Activated naive CD4-positive, alpha-beta T cell treated with anti-CD3 and anti-CD28 coated beads, Interleukin-2, amount 50 U/mL, for 16 hours (primary cell): ENCODE data around the gene FANK1.
"Not testable (repeated sequence)": the region's sequence is repeated elsewhere in the genome, so short reads cannot be mapped to it uniquely, and the experiment has no call there.

Experiments
- DNase-seq: peaks from one replicate; pipeline ENCODE4 v3.0.0-alpha.2; 2020

FANK1 gene

DNA sequence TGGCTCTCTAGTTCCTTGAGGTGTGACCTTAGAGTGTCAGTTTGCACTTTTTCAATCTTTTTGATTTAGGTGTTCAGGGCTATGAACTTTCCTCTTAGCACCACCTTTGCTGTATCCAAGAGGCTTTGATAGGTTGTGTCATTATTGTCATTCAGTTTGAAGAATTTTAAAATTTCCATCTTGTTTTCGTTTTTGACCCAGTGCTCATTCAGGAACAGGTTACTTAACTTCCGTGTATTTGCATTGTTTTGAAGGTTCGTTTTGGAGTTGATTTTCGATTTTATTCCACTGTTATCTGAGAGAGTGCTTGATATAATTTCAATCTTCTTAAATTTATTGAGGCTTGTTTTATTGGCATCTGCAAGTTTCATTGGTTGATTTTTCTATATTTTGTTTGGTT lies 37.3 kb downstream of the FANK1 start:
- DNase-seq: no peak

GRCh38 chr10:125936331-125936730 lies 40.0 kb downstream of the FANK1 start:
- no peak for DNase-seq

GRCh38 chr10:125940515-125940914 lies 44.2 kb downstream of the FANK1 start:
- DNase-seq: no peak

DNA sequence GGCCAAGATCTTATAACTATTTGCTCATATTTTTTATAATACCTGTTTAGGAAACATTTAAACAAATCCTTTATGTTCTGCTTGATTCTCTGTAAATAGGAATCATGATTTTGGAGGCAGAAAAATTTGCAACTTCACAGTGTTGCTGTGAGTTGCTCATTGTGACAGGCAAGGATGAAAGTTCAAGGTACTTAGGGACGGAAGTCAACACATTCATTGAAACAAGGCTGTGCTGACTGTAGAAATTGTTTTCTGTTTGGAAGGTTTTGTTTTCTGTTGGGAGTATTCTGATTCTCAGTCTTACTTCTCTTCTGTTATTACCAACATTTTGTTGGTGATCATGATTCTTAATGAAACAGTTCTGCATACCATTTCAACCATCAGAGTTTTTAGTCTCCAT lies 54.9 kb downstream of the FANK1 start:
- DNase-seq: no peak

- no peak for DNase-seq
Measured at GRCh38 chr10:125953778-125954385, 57.5 kb downstream of the FANK1 start.

DNA sequence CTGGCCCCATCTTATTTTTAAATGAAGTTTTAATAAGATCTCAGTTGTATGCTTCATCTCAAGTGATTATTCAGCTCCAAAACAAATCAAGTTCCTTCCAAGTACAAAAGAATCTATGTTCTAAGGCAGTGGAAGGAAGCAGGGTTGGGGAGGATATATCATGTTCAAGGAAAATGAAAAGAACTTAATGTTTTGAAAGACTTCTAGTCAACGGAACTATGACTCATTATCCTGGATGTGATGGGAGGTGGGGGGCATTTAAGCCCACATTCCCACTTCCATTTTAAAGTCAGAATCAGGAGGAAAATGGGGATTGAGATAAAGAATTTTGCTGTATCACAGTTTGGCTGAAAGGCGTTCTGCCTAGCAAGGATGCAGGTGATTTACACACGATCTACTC lies 59.4 kb downstream of the FANK1 start:
- DNase-seq: no peak

DNA sequence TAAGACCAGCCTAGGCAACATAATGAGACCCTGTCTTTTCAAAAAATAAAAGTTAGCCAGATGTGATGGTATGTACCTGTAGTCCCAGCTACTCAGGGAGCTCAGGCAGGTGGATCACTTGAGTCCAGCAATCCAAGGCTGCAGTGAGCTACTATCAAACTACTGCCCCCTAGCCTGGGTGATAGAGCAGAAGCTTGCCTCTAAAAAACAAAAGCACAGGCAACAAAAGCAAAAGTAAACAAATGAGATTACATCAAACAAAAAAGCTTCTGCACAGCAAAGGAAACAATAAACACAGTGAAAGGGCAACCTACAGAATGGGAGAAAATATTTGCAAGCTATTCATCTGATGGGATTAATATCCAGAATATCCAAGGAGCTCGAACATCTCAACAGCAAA lies 65.4 kb downstream of the FANK1 start:
- DNase-seq: no peak

DNA sequence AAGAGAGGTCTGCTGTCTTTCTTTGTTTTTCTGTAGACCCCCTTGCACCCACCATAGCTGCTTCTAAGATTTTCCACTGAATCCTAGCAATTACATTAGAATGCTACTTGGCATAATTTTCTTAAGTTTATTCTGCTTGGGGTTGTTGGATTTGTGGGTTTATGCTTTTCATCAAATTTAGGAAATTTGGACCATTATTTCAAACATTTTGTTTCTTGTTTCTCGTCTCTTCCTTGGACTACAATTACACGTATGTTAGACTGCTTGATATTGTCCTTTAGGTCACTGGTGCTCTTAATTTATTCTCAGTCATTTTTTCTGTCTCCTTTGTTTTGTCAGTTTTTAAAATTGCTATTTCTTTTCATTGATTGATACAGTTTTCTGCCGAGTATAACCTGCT lies 65.8 kb downstream of the FANK1 start:
- no peak for DNase-seq

DNA sequence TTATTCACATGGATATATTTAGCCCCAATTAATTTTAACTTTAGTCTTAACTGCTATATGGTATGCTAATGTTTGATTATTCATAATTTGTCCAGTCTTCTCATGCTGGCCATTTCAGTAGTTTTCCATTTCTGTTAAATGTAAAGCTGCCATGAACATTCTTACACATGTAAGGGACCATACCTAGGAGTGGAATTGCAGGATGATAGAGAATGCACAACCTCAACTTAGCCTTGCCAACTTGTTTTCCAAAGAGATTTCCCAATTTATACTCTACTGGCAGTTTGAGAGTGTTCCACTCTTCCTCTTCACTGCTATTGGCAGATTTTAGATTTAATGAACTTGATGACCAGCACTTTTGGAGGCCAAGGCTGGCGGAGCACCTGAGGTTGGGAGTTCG lies 68.2 kb downstream of the FANK1 start:
- no peak for DNase-seq

DNA sequence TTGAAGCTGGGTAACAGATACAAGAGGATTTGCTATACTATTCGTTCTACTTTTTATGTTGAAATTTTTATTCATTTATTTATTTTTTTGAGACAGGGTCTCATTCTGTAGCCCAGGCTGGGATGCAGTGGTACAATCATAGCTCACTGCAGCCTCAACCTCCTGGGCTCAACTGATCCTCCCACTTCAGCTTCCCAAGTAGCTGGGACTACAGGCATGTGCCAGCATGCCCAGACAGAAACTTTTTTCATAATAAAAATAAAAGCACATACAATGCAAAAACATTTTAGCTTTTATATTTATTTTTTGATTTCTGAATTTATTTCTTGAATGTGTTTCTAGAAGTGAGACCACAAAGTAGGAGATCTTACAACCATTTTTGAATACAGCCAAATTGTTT lies 71.2 kb downstream of the FANK1 start:
- DNase-seq: no peak

GRCh38 chr10:125970077-125970630 lies 73.8 kb downstream of the FANK1 start:
- not testable (repeated sequence) for DNase-seq

GRCh38 chr10:125976960-125977605 lies 80.7 kb downstream of the FANK1 start:
- no peak for DNase-seq

DNA sequence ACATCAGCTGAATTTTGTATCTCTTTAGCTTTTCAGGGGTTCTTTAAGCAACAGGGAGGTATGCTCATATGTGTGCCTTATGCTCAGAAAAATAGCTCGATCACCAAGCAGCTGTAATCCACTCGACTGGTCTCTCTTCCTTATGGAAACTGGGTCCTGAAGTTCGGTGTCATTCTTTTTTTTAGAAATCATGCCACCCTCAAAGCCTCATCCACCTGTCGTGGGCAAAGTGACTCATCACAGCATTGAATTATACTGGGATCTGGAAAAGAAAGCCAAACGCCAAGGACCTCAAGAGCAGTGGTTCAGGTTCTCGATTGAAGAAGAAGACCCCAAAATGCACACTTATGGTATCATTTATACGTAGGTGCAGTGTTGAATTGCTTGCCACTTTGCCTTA lies 83.6 kb downstream of the FANK1 start:
- DNase-seq: no peak

DNA sequence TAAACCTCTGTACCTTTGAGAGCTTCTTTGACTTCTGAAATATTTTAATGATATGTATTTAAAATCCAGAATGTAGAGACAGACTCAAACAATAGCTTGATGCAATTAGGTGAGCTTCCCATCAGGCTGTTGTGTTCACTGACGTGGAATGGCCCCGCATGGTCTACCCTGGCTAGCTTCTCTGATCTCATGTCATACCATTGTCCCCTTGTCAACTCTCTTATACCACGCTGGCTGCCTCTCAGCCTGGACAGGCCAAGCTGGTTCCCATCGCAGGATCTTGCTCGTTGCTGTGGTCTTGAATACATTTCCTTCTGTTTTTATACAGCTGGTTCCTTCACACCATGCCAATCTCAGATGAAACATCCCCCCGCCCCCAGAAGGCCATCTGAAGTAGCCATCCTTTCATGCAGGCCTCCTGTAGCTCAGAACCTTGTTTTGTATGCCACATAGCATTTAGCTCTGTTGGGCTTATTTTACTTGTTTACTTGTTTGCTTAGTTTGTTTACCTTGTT lies 84.2 kb downstream of the FANK1 start:
- no peak for DNase-seq

- DNase-seq: no peak
Measured at GRCh38 chr10:125982260-125982948, 86.0 kb downstream of the FANK1 start.

GRCh38 chr10:125983161-125983560 lies 86.8 kb downstream of the FANK1 start:
- DNase-seq: no peak

DNA sequence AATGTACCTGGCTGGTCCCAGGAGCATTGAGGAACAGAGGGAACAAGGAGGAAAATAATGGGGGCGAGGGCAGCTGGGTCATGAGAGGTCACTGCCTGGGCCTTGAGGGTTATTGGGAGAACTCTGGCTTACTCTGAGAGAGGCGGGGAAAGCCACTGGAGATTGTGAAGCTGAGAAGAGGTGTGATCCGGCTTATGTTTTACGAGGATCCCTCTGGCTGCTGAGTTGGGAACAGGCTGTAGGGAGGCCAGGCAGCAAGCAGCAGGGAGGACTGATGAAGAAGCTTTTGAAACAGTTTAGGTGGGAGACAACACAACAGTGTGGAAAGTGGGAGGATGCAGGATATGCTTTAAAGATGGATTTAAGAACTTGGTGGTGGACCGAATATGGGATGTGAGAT lies 87.3 kb downstream of the FANK1 start:
- no peak for DNase-seq

- no peak for DNase-seq
Measured at GRCh38 chr10:125984346-125984745, 88.0 kb downstream of the FANK1 start.

- no peak for DNase-seq
Measured at GRCh38 chr10:125984865-125985495, 88.6 kb downstream of the FANK1 start.

GRCh38 chr10:125985557-125986240 lies 89.3 kb downstream of the FANK1 start:
- no peak for DNase-seq

DNA sequence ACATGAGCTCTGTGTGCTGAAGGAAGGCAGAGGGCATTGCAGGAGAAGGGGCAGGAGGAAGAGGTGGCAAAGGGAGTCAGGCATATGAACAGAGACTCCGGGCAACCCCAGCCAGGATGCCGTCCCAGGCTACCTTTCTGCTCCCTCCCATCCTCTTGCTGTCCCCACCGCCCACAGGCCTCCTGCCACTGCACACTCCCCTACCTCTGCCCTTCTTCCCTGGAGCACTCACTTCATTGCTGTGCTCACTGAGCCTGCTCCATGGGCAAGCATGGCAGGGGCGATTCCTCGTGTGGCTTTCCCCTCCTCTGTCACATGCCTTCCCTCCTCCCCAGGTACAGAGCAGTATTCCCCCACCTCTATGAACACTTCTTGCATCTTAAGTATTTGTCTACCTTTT lies 93.4 kb downstream of the FANK1 start:
- DNase-seq: no peak

DNA sequence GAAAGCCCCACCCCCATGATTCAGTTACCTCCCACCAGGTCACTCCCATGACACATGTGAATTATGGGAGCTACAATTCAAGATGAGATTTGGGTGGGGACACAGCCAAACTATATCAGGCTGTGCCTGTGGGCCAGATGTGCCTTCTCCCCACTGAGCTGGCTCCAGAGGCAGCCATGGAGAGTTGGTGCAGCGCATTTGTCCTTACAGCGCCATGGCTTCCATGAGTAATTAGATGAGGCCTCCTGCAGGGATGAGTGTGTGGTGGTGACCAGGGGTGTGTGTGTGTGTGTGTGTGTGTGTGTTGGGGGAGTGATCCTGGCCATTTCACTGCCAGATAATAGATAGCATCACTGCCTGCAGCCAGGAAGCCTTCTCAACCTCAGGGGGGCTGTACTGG lies 94.6 kb downstream of the FANK1 start:
- DNase-seq: no peak

DNA sequence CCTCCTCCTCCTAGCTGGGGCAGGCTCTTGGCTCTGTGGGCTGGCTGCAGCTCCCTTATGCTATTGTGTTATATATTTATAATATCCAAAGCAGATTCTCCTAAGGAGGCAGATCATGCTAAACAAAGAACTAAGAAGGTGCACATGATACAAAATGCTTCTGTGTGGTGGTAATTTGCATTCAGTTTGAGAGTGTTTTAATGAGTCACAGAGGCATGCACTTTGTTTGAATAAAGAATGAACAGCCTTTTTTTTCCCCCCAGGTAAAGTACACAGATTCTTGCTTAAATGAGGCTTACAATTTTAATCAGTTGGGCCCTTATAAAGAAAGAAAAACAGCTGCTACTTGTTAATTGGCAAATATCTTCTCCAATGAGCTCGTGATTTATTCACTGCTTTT lies 95.0 kb downstream of the FANK1 start:
- no peak for DNase-seq
